Uterus (tissue), 2 donors: ENCODE results near the gene EPHB6.

ENCODE experiments used
- CTCF ChIP-seq, 4 experiments: fragments of 200-600 bp in 2 of 4; fragments of 450-650 bp in 2 of 4; sonication (generic) in 2 of 4; IDR thresholded peaks; one replicate each; pipeline ENCODE4 v1.5.1; 2016 to 2019; ENCODE audit warnings: antibody characterized with exemption in 4 of 4, mild to moderate bottlenecking in 2 of 4, moderate library complexity in 1 of 4
- POLR2A ChIP-seq, 2 donors: fragments of 450-650 bp; IDR thresholded peaks; one replicate each; pipeline ENCODE4 v1.6.1; 2016; ENCODE audit warnings: antibody characterized with exemption in 2 of 2, mild to moderate bottlenecking in 1 of 2, moderate library complexity in 1 of 2

- no peak for TF ChIP-seq CTCF (IDR thresholded peaks at IDR 0.05)
- TF ChIP-seq POLR2A (IDR thresholded peaks at IDR 0.05) = no peak
Measured at GRCh38 chr7:142806957-142807356, 47.9 kb upstream of the EPHB6 start.
